Endothelial cell of umbilical vein (primary cell): ENCODE results near the gene LRRC74B. TPM values are rescaled to one million over a fixed set of nuclear protein-coding genes. Genes with fewer than 3 reads are reported as not detected.

Experiments used
- BruUV-seq: library from RNA; stranded (reverse); fragments of 400-500 nt; replicated peaks from 2 replicates; lab custom pipeline; 2021; lab: Mats Ljungman, UMichigan
- CTCF ChIA-PET: fragments of 300-600, 350-600 bp; sonication (Branson Sonifier 250); formaldehyde crosslinking; loops from one replicate; lab custom pipeline; 2021; ENCODE audit warnings: antibody characterized with exemption, inconsistent platforms; lab: Charles Lee
- POLR2A ChIA-PET: fragments of 300-600, 350-600 bp; sonication (Branson Sonifier 250); formaldehyde crosslinking; loops from one replicate; lab custom pipeline; 2021; ENCODE audit warnings: antibody characterized with exemption, inconsistent platforms; lab: Charles Lee
- DNase-seq: peaks from one replicate; pipeline ENCODE4 v3.0.0-alpha.2; 2011; ENCODE audit warnings: low read depth, low spot score
- FAIRE-seq: peaks from 2 replicates; lab custom pipeline; 2011; peaks lifted over from hg19 to GRCh38; lab: Jason Lieb, UNC
- H2AFZ ChIP-seq: 2 replicates; pipeline ENCODE4 v1.6.0; 2012; ENCODE audit warnings: low read depth, low read length, control low read depth, inconsistent platforms
- H3K27ac ChIP-seq: 2 replicates; pipeline ENCODE4 v1.5.1; 2011; ENCODE audit warnings: low read depth, mild to moderate bottlenecking, control low read depth, low read length, moderate library complexity; ENCODE audit not compliant: insufficient read depth
- H3K27me3 ChIP-seq, 2 experiments: 2 replicates each; pipeline versions ENCODE4 v1.6.0 to v1.6.1; 2011; ENCODE audit warnings: low read length in 2 of 2, mixed read lengths in 1 of 2; ENCODE audit not compliant: control insufficient read depth in 2 of 2, insufficient read depth in 2 of 2
- H3K36me3 ChIP-seq, 2 experiments: 2 replicates in 1 of 2; 3 replicates in 1 of 2; pipeline ENCODE4 v1.5.1; 2011; ENCODE audit warnings: low read length in 2 of 2, mild to moderate bottlenecking in 1 of 2, moderate library complexity in 1 of 2; ENCODE audit not compliant: control insufficient read depth in 2 of 2, insufficient read depth in 2 of 2; ENCODE audit errors: extremely low read depth in 1 of 2
- H3K4me1 ChIP-seq: 3 replicates; pipeline ENCODE4 v1.5.1; 2011; ENCODE audit warnings: mild to moderate bottlenecking, low read length; ENCODE audit not compliant: control insufficient read depth, insufficient read depth; ENCODE audit errors: extremely low read depth
- H3K4me2 ChIP-seq: 2 replicates; pipeline ENCODE4 v1.6.1; 2011; ENCODE audit warnings: low read length, control low read depth, mixed read lengths; ENCODE audit not compliant: insufficient read depth
- H3K4me3 ChIP-seq, 3 experiments: fragments of 200-600 bp in 1 of 3; sonication (generic), shearing (Covaris generic) in 1 of 3; replicated peaks in 1 of 3; 2 replicates each; pipeline ENCODE4 v1.5.1; 2011 to 2016; ENCODE audit warnings: control low read depth in 3 of 3, low read length in 3 of 3, mild to moderate bottlenecking in 2 of 3, inconsistent platforms in 1 of 3, low read depth in 1 of 3, moderate library complexity in 1 of 3; ENCODE audit not compliant: insufficient read depth in 1 of 3
- H3K79me2 ChIP-seq: 2 replicates; pipeline ENCODE4 v1.6.0; 2012; ENCODE audit warnings: low read length, inconsistent platforms; ENCODE audit not compliant: control insufficient read depth, insufficient read depth
- H3K9ac ChIP-seq: replicated peaks from 2 replicates; pipeline ENCODE3; 2011; ENCODE audit warnings: low read length, control low read depth; ENCODE audit not compliant: insufficient read depth; ENCODE audit errors: extremely low read depth
- H3K9me1 ChIP-seq: replicated peaks from 3 replicates; pipeline ENCODE4 v1.6.0; 2011; ENCODE audit warnings: mild to moderate bottlenecking, low read length; ENCODE audit not compliant: control insufficient read depth, insufficient read depth; ENCODE audit errors: extremely low read depth
- H3K9me3 ChIP-seq: replicated peaks from 2 replicates; pipeline ENCODE4 v1.5.1; 2012; ENCODE audit warnings: low read length, inconsistent platforms; ENCODE audit not compliant: control insufficient read depth, insufficient read depth
- H4K20me1 ChIP-seq: replicated peaks from 2 replicates; pipeline ENCODE3; 2011; ENCODE audit warnings: mild to moderate bottlenecking, low read length; ENCODE audit not compliant: control insufficient read depth, insufficient read depth; ENCODE audit errors: extremely low read depth
- EZH2 ChIP-seq: IDR thresholded peaks from 2 replicates; pipeline ENCODE4 v1.6.1; 2012; ENCODE audit warnings: borderline replicate concordance, low read depth, mild to moderate bottlenecking, moderate library complexity, low read length, inconsistent platforms; ENCODE audit not compliant: severe bottlenecking
- FOS ChIP-seq: IDR thresholded peaks from 2 replicates; pipeline ENCODE4 v1.6.1; 2011; ENCODE audit warnings: mild to moderate bottlenecking, low read length, moderate library complexity, borderline replicate concordance; ENCODE audit not compliant: insufficient read depth
- GATA2 ChIP-seq: IDR thresholded peaks from 2 replicates; pipeline ENCODE4 v1.7.0; 2011; ENCODE audit warnings: low read depth, mild to moderate bottlenecking, moderate library complexity, mixed read lengths, low read length; ENCODE audit not compliant: insufficient read length, insufficient read depth
- JUN ChIP-seq: IDR thresholded peaks from 2 replicates; pipeline ENCODE4 v1.6.1; 2011; ENCODE audit warnings: borderline replicate concordance, low read depth; ENCODE audit not compliant: insufficient read length, insufficient read depth
- MAX ChIP-seq: IDR thresholded peaks from 2 replicates; pipeline ENCODE4 v1.6.1; 2011; ENCODE audit not compliant: insufficient read depth, insufficient read length
- MYC ChIP-seq: IDR thresholded peaks from one replicate; pipeline ENCODE4 v1.6.1; 2011; ENCODE audit warnings: mild to moderate bottlenecking, low read depth, low read length
- POLR2A ChIP-seq: IDR thresholded peaks from 2 replicates; pipeline ENCODE4 v1.6.1; 2012; ENCODE audit warnings: low read depth, mild to moderate bottlenecking, control low read depth, low read length
- POLR2AphosphoS5 ChIP-seq: IDR thresholded peaks from 2 replicates; pipeline ENCODE4 v1.6.1; 2012; ENCODE audit warnings: low read depth, mild to moderate bottlenecking, control low read depth, low read length, moderate library complexity; ENCODE audit not compliant: insufficient read depth
- dilution Hi-C: fragments of 300-500 bp; cut with MboI; formaldehyde crosslinking; loops from one replicate; pipeline ENCODE4 v1.15.0; 2019; ENCODE audit warnings: low sequenced_read_pairs; ENCODE audit not compliant: extremely low pct_ligation_motif_present
- intact Hi-C: fragments of 100-400 bp; cut with micrococcal nuclease; formaldehyde crosslinking; loops from one replicate; pipeline ENCODE4 v1.10.0; 2022
- polyA plus RNA-seq, 4 experiments: library from polyadenylated mRNA; depleted of rRNA in 3 of 4; stranded (reverse) in 3 of 4; unstranded in 1 of 4; fragments of >200 nt; gene quantifications; 2 replicates each; pipeline versions ENCODE4 v1.2.1 to v1.2.3, GENCODE V29; 2011 to 2012; ENCODE audit warnings: missing spikeins in 1 of 4
- total RNA-seq: library from RNA; stranded (reverse); gene quantifications from 2 replicates; pipeline ENCODE4 v1.2.3, GENCODE V29; 2021
- TF ChIP-seq, protein P1 (sequence below), 2 donors: IDR thresholded peaks; 1 replicate in 1 of 2; 2 replicates in 1 of 2; pipeline ENCODE4 v1.5.1; 2011; ENCODE audit warnings: low read length in 2 of 2, mild to moderate bottlenecking in 2 of 2, moderate library complexity in 2 of 2, control low read depth in 1 of 2, inconsistent platforms in 1 of 2, low read depth in 1 of 2; ENCODE audit not compliant: insufficient read depth in 1 of 2; ENCODE audit errors: extremely low read depth in 1 of 2

LRRC74B gene
- total and polyA plus RNA-seq, 2 donors (not counting 3 experiments of a cell fraction or from before 2014, with no cell fraction given): not detected

DNA sequence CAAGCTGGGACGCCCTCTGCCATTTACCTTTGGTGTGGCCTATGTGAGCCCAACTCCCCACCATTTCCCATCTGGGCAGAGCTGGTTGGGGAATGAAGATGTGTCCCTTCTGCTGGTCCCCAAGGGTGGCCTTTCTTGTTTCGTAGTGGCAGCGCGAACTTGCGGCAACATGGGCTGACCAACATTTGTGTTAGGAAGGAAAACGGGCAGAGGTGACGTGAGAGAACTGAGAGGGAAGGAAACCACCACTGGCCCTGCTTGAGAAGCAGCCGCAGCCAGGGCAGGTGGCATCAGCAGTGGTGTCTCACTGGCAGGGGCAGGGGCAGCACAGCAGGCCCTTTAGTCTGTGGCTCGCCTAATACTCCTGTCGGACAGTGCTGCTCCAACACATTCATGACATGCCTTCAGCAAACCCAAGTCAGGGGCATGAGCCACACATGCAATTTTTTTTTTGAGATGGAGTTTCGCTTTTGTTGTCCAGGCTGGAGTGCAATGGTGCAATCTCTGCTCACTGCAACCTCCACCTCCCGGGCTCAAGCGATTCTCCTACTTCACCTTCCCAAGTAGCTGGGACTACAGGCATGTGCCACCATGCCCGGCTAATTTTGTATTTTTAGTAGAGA lies 29.9 kb downstream of the LRRC74B start:
- POLR2A ChIA-PET: no interaction called here

More for the DNA sequence above, 29.9 kb downstream of the LRRC74B start:
- H3K4me3 ChIP-seq: no peak overlapping the region
- peaks cover 2% of the 10 kb centered on the region for H4K20me1 ChIP-seq
- H3K4me1 ChIP-seq: no peaks in the 10 kb centered on the region
- H3K27ac ChIP-seq: no peak overlapping the region
- no peak overlapping the region for H3K9ac ChIP-seq
- H3K36me3 ChIP-seq: no peaks in the 10 kb centered on the region
- no peak for FAIRE-seq
- CTCF ChIA-PET: no interaction called here
- dilution Hi-C loops: no loop called here
- no TSS peak for BruUV-seq
- H3K27me3 ChIP-seq: no peaks in the 10 kb centered on the region
- H3K79me2 ChIP-seq: no peaks in the 10 kb centered on the region
- no peak for TF ChIP-seq EZH2
- TF ChIP-seq MYC: no peak
- no peak for TF ChIP-seq FOS
- TF ChIP-seq, protein P1, sequence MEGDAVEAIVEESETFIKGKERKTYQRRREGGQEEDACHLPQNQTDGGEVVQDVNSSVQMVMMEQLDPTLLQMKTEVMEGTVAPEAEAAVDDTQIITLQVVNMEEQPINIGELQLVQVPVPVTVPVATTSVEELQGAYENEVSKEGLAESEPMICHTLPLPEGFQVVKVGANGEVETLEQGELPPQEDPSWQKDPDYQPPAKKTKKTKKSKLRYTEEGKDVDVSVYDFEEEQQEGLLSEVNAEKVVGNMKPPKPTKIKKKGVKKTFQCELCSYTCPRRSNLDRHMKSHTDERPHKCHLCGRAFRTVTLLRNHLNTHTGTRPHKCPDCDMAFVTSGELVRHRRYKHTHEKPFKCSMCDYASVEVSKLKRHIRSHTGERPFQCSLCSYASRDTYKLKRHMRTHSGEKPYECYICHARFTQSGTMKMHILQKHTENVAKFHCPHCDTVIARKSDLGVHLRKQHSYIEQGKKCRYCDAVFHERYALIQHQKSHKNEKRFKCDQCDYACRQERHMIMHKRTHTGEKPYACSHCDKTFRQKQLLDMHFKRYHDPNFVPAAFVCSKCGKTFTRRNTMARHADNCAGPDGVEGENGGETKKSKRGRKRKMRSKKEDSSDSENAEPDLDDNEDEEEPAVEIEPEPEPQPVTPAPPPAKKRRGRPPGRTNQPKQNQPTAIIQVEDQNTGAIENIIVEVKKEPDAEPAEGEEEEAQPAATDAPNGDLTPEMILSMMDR (IDR thresholded peaks at IDR 0.05; ENCODE audit: extremely low read depth in 1 of 2, insufficient read depth in 1 of 2, low read depth in 1 of 2, low read length in 2 of 2): no peak
- no peak for TF ChIP-seq POLR2AphosphoS5
- no peak for TF ChIP-seq GATA2
- no peak for TF ChIP-seq MAX
- no peak for TF ChIP-seq POLR2A
- no peak for TF ChIP-seq JUN
- no peak overlapping the region for H2AFZ ChIP-seq
- no peaks in the 10 kb centered on the region for H3K9me1 ChIP-seq
- DNase-seq: no peak
- no peaks in the 10 kb centered on the region for H3K9me3 ChIP-seq
- no peak overlapping the region for H3K4me2 ChIP-seq
- intact Hi-C loops: no loop called here
